Uterus (tissue), 4 donors: Measurements from ENCODE around the gene AGBL2. TPM values are rescaled to one million over a fixed set of nuclear protein-coding genes. Genes with fewer than 3 reads are reported as not detected.

ENCODE experiments used
- DNase-seq, 2 donors: peaks; one replicate each; pipeline ENCODE4 v3.0.0-alpha.2; 2019 to 2020
- H3K27ac ChIP-seq, 2 donors: fragments of 200-600 bp; sonication (generic); 1 replicate in 1 of 2; 2 replicates in 1 of 2; pipeline ENCODE4 v1.5.1; 2016 to 2018
- H3K27me3 ChIP-seq, 2 donors: fragments of 200-600 bp; sonication (generic); one replicate each; pipeline ENCODE4 v1.5.1; 2018 to 2019; ENCODE audit warnings: control low read depth in 1 of 2
- H3K36me3 ChIP-seq, 2 donors: fragments of 200-600 bp; sonication (generic); one replicate each; pipeline ENCODE4 v1.5.1; 2019; ENCODE audit warnings: control low read depth in 1 of 2
- H3K4me1 ChIP-seq, 2 donors: fragments of 200-600 bp; sonication (generic); one replicate each; pipeline ENCODE4 v1.5.1; 2018 to 2019; ENCODE audit warnings: control low read depth in 1 of 2
- H3K4me3 ChIP-seq, 2 donors: fragments of 200-600 bp; sonication (generic); 1 replicate in 1 of 2; 2 replicates in 1 of 2; pipeline ENCODE4 v1.5.1; 2018 to 2019; ENCODE audit warnings: mild to moderate bottlenecking in 1 of 2
- H3K9me3 ChIP-seq, 2 donors: fragments of 200-600 bp; sonication (generic); one replicate each; pipeline ENCODE4 v1.5.1; 2019; ENCODE audit warnings: control low read depth in 1 of 2
- POLR2A ChIP-seq, 2 donors: fragments of 450-650 bp; IDR thresholded peaks; one replicate each; pipeline ENCODE4 v1.6.1; 2016; ENCODE audit warnings: antibody characterized with exemption in 2 of 2, mild to moderate bottlenecking in 1 of 2, moderate library complexity in 1 of 2
- intact Hi-C: fragments of 100-400 bp; cut with DNase I; formaldehyde crosslinking; loops from one replicate; pipeline ENCODE4 v1.15.1; 2023; ENCODE audit warnings: low total_unique reads
- small RNA-seq: library from RNA; depleted of rRNA; stranded (forward); fragments of <200 nt; gene quantifications from one replicate; pipeline ENCODE3, GENCODE V24; 2016
- total RNA-seq, 4 donors: library from RNA; depleted of rRNA in 3 of 4; stranded (reverse); fragments of >200 nt in 3 of 4; gene quantifications; one replicate each; pipeline versions ENCODE4 v1.1.0 to v1.2.4, GENCODE V29; 2014 to 2023
- TF ChIP-seq, protein P1 (sequence below), 4 experiments: fragments of 200-600 bp in 2 of 4; fragments of 450-650 bp in 2 of 4; sonication (generic) in 2 of 4; IDR thresholded peaks; one replicate each; pipeline ENCODE4 v1.5.1; 2016 to 2019; ENCODE audit warnings: antibody characterized with exemption in 4 of 4, mild to moderate bottlenecking in 2 of 4, moderate library complexity in 1 of 4
- donor health status: DM: yes; HTN: yes; CAD: no.

Gene AGBL2
- total RNA-seq, 4 donors from 2014 or later = 1.3 to 45.6 (median 2.6) TPM

DNA sequence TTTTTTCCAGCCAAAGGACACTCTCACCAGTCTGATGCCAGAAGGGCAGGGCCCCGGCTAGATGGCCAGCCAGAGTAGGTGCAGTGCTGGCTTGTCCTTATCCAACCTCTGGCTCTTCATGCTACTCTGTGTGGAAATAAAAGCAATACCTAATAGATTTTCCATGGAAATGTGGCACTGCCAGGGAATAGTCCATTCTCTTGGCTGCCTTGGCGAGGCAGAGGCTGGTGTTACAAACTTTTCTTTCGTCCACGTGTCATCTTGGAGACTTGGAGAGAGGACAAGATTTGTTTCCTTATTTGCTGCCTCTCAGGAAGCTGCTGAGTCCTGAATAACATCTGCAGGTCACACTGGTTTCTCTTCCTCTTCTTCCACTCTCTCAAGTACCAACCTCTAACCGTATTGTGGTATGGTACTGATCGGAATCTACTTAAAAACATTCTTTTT, 103.8 kb downstream of the AGBL2 start:
- H3K4me1 ChIP-seq = no peaks in the 10 kb centered on the region
- no peaks in the 10 kb centered on the region for H3K9me3 ChIP-seq
- no peak overlapping the region for H3K27ac ChIP-seq
- intact Hi-C loops = no loop called here
- no peak for TF ChIP-seq POLR2A (IDR thresholded peaks at IDR 0.05)
- TF ChIP-seq, protein P1, sequence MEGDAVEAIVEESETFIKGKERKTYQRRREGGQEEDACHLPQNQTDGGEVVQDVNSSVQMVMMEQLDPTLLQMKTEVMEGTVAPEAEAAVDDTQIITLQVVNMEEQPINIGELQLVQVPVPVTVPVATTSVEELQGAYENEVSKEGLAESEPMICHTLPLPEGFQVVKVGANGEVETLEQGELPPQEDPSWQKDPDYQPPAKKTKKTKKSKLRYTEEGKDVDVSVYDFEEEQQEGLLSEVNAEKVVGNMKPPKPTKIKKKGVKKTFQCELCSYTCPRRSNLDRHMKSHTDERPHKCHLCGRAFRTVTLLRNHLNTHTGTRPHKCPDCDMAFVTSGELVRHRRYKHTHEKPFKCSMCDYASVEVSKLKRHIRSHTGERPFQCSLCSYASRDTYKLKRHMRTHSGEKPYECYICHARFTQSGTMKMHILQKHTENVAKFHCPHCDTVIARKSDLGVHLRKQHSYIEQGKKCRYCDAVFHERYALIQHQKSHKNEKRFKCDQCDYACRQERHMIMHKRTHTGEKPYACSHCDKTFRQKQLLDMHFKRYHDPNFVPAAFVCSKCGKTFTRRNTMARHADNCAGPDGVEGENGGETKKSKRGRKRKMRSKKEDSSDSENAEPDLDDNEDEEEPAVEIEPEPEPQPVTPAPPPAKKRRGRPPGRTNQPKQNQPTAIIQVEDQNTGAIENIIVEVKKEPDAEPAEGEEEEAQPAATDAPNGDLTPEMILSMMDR (IDR thresholded peaks at IDR 0.05) = no peak
- DNase-seq = no peak
- H3K27me3 ChIP-seq = no peaks in the 10 kb centered on the region
- H3K4me3 ChIP-seq = no peak overlapping the region
- H3K36me3 ChIP-seq = no peaks in the 10 kb centered on the region

DNA sequence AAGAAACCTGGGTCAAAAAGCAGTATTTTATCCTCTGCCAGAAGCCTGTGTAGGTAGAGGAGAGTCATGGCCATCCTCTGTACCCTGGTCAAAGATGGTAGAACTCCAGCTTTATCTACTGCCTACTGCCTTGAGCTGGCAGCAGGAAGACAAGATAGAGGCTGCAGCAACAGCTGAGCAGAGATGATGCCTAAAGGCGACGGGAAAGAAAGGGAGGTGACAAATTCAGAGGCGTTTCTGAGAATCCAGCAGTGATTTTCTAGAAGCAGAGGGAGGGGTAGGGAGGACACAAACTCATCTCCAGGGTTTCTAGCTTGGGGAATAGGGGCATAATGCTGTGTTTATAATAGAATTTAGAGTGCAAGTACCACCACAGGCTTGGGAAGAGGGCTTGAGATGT, 105.5 kb downstream of the AGBL2 start:
- Histone ChIP-seq H3K9me3 (no peaks in the 10 kb centered on the region), H3K27ac (no peak overlapping the region), H3K4me3 (no peak overlapping the region), H3K27me3 (no peaks in the 10 kb centered on the region), H3K36me3 (no peaks in the 10 kb centered on the region), H3K4me1 (no peaks in the 10 kb centered on the region)
- TF ChIP-seq, protein P1 (IDR thresholded peaks at IDR 0.05) = no peak
- no peak for TF ChIP-seq POLR2A (IDR thresholded peaks at IDR 0.05)
- intact Hi-C loops = no loop called here
- no peak for DNase-seq

Small RNA genes lying within 50 kb of the gene (small RNA-seq; reads per million reads assigned to genes)
- not detected for gene RF00019

Other genes starting within 250 kb of the AGBL2 start
- 100 to 1,000 TPM in 3 of 4 donors, 10 to 100 TPM in 1; 51.2 to 138 (median 121) TPM for gene CELF1, start 162.2 kb downstream of the AGBL2 start, total RNA-seq
- 10 to 100 TPM; 28.5 to 74.4 (median 48.7) TPM for gene PTPMT1, start 149.8 kb downstream of the AGBL2 start, total RNA-seq
- 10 to 100 TPM in 3 of 4 donors, 1 to 10 TPM in 1; 9.7 to 36.3 (median 18.5) TPM for gene KBTBD4, start 136.4 kb downstream of the AGBL2 start, total RNA-seq
- 10 to 100 TPM; 59.2 to 67.6 (median 62.5) TPM for gene NDUFS3, start 136.3 kb downstream of the AGBL2 start, total RNA-seq
- gene FAM180B, start 128.7 kb downstream of the AGBL2 start, total RNA-seq = under 1 TPM in 2 of 4 donors, not detected in 2; 0.21 to 0.30 TPM
- gene C1QTNF4, start 121.0 kb downstream of the AGBL2 start, total RNA-seq = 10 to 100 TPM in 3 of 4 donors, 1 to 10 TPM in 1; 5.0 to 15.4 (median 14.8) TPM
- 10 to 100 TPM; 24.8 to 65.6 (median 49.5) TPM for gene MTCH2, start 72.8 kb downstream of the AGBL2 start, total RNA-seq
- gene FNBP4, start 52.0 kb upstream of the AGBL2 start, total RNA-seq = 100 to 1,000 TPM; 147 to 442 (median 202) TPM
- gene NUP160, start 133.0 kb upstream of the AGBL2 start, total RNA-seq = 10 to 100 TPM; 11.8 to 90.8 (median 40.4) TPM